Ishikawa (cell line): Measurements from ENCODE around the gene ZNF219.

Experiments used
- CREB1 ChIP-seq: IDR thresholded peaks from 2 replicates; pipeline ENCODE4 v1.6.1; 2012; ENCODE audit warnings: low read depth
- EGR1 ChIP-seq: IDR thresholded peaks from 2 replicates; pipeline ENCODE4 v1.6.1; 2012
- EP300 ChIP-seq: IDR thresholded peaks from 2 replicates; pipeline ENCODE4 v1.6.1; 2012; ENCODE audit warnings: borderline replicate concordance
- FOXM1 ChIP-seq: IDR thresholded peaks from 2 replicates; pipeline ENCODE4 v1.6.1; 2012; ENCODE audit warnings: low read depth, borderline replicate concordance
- RAD21 ChIP-seq: IDR thresholded peaks from 2 replicates; pipeline ENCODE4 v1.6.1; 2012; ENCODE audit warnings: low read depth
- REST ChIP-seq: IDR thresholded peaks from 2 replicates; pipeline ENCODE4 v1.6.1; 2012; ENCODE audit warnings: low read depth, mild to moderate bottlenecking
- TEAD4 ChIP-seq: IDR thresholded peaks from 2 replicates; pipeline ENCODE4 v1.6.1; 2012
- USF1 ChIP-seq: IDR thresholded peaks from 2 replicates; pipeline ENCODE4 v1.6.1; 2012
- YY1 ChIP-seq: IDR thresholded peaks from 2 replicates; pipeline ENCODE4 v1.6.1; 2012; ENCODE audit warnings: low read depth
- ZBTB7A ChIP-seq: IDR thresholded peaks from 2 replicates; pipeline ENCODE4 v1.6.1; 2012; ENCODE audit warnings: low read depth

- TF ChIP-seq YY1 (no peak), FOXM1 (no peak), CREB1 (no peak), RAD21 (no peak), EP300 (no peak), REST (no peak), TEAD4 (no peak), ZBTB7A (no peak), EGR1 (no peak), USF1 (no peak)
Measured at GRCh38 chr14:21087294-21088091, 11.0 kb downstream of the ZNF219 start.
